ENCODE measurements around the gene OXT.
"Not testable (repeated sequence)": the region's sequence is repeated elsewhere in the genome, so short reads cannot be mapped to it uniquely, and the experiment has no call there.

The OXT gene

GRCh38 chr20:3051385-3052019, 19.9 kb upstream of the OXT start:
- no peak for DNase-seq

DNA sequence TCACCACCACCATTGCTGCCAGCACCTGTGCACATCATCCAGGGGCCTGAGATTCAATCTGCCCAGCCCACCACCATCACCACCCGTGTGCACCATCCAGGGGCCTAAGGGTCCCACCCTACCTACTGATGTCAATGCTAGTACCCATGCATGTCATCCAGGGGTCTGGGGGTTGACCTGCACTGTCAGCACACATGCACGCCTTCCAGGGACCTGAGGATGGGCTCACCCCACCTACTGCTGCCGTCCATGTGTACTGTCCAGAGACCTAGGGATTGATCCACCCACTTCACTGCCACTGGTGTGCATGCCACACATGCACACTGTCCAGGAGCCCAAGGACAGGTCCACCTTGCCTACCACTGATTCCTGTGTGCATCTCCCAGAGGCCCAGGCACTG, 11.9 kb upstream of the OXT start:
- DNase-seq: no peak

GRCh38 chr20:3064119-3064518, 7.3 kb upstream of the OXT start:
- not testable (repeated sequence) for DNase-seq

DNA sequence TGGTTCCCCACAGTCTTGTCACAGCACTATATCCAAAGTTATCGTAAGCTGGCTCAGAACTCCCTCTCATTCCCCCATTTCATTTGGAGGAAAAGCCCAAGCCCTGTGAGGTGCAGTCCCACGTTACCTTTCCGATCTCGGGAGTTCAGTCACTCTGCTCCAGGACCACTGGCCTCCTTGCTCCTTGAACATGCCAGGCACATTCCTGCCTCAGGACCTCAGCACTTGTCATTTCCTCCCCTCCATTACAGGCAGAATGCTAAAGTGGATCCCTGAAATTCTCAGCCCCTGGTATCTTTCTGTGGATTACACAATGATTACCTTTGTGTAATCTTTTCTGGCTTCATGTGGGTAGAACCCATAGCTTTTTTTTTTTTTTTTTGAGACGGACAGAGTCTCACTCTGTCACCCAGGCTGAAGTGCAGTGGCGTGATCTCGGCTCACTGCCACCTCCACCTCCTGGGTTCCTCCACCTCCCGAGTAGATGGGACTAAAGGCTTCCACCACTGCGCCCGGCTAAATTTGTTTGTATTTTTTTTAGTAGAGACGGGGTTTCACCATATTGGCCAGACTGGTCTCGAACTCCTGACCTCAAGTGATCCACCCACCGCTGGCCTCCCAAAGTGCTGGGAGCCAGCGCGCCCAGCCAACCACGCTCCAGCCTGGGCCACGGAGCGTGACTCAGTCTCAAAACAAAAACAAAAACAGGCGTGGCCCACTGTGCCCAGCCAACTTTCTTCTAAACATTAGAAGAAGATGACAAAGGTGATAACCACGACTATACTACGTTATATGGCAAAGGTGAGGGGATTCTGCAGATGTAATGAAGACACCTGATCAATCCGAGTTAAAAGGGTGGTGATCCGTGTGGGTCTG, 4.0 kb upstream of the OXT start:
- DNase-seq: no peak

GRCh38 chr20:3068075-3068474, 3.3 kb upstream of the OXT start:
- DNase-seq: no peak

GRCh38 chr20:3068986-3069900, 2.2 kb upstream of the OXT start:
- DNase-seq: no peak

- no peak for DNase-seq
Measured at GRCh38 chr20:3070725-3071124, 695 bp upstream of the OXT start.

GRCh38 chr20:3071266-3071609, 182 bp upstream of the OXT start:
- DNase-seq: no peak

GRCh38 chr20:3072530-3073250, 1.3 kb downstream of the OXT start:
- DNase-seq: no peak

- not testable (repeated sequence) for DNase-seq
Measured at GRCh38 chr20:3073251-3073643, 1.8 kb downstream of the OXT start.

- DNase-seq: no peak
Measured at GRCh38 chr20:3074812-3075211, 3.4 kb downstream of the OXT start.

- DNase-seq: not testable (repeated sequence)
Measured at GRCh38 chr20:3075315-3075714, 3.9 kb downstream of the OXT start.

DNA sequence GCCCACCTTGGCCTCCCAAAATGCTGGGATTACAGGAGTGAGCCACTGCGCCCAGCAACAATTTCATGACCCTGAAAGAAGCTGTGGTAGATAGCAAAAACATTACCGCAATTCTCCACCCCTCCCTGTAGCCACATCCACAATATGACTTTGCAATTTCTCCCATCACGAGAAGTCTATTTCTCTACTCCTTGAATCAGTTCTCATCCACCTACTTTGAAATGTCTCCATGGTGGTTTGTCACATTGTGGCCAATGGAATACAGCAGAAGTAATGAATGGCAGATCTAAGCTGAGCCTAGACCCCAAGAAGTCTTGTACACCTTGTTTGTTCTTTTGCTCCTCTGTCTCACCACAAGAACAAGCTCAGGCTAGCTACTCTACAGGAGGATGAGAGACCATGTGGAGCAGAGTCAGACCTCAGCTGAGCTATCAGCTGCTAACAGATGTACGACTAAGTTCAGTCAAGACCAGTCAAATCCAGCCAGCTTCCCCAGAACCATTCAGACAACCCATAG, 6.3 kb downstream of the OXT start:
- no peak for DNase-seq

DNA sequence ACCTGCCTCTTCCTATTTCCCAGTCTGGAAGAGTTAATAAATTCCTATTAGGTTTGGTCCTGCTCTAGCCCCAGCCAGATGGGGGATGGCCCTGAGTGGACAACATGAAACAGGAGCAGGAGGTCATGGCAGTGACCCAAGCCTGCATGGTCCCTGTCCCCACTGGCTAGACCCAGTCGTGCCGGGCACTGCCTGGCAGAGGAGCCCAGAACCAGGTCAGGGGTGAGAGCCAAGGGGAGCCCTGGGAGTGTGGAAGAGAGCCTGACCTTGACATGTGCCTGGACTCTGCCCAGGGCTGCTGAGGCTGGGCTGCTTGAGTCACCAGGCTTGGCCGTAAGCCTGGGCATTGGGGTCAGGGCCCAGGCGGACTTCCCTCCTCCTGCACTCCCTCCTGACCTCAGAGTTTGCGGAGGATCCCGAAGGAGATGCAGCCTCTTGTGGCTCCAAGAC, 9.5 kb downstream of the OXT start:
- DNase-seq: no peak

- no peak for DNase-seq
Measured at GRCh38 chr20:3081641-3082040, 10.2 kb downstream of the OXT start.

DNA sequence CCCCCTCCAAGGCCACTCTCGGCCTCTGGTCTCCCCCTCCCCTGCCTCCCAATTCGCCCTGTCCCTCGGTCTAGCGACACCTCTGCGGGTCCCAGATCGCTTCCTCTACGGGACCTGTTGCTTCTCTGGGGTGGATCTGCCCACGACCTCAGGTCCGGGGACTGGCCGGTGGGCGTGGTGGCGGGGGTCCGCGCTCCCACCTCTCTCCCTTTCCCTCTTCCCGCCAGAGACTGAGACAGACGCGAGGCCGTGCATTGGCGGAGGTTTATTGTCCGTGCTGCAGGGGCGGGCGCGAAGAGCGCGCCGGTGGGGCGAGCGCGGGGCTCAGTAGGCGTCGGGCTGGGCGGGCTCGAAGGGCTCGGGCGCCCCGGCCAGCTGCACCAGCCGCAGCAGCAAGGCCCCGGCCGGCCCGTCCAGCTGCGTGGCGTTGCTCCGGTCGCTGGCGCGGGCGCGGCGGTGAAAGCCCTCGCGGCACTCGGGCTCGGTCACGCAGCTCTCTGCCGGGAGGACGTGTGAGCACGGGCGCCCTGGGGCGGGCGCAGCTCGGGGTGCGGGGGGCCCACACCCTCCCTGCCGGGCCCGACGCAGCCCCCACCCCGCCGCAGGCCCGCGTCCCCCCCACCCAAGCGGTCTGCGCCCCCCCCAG, 11.0 kb downstream of the OXT start:
- DNase-seq: no peak

GRCh38 chr20:3082955-3083952, 11.8 kb downstream of the OXT start:
- no peak for DNase-seq

DNA sequence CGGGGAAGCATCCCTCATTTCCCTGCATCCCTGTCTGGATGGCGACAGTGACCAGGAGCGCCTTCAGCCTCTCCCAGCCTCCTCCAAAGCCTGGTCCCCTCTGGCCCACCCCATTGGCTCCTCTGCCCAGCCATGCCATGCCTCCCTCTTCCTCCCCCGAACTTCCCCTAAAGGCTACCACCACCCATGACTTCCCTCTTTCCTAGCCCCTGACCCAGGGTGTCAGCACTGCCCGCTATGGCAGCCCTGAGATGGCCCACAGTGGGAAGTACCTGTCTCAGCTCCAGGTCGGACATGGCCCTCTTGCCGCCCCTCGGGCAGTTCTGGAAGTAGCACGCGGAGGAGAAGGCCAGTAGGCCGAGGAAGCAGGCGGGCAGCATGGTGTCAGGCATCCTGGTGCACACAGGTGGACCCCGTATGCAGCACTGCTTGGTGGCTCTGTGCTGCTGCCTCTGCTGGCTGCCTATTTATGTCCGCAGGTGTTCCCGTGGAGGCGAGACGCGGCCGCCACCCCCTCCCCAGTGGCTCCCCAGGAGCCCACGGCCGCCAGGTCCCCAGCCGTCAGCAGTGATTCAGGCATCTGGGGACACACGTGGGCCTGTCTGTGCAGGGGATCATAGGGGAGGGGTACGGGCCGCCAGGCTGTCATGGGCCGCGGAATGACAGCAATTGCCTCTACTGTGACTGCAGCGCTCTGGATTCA, 13.0 kb downstream of the OXT start, which contains the start of gene AVP:
Gene AVP (minus strand): TSS at position 442 of the 703 bp plus-strand sequence. CDS start 50 bp downstream, at position 392.
- DNase-seq: no peak

GRCh38 chr20:3084986-3085360, 13.6 kb downstream of the OXT start:
- no peak for DNase-seq

DNA sequence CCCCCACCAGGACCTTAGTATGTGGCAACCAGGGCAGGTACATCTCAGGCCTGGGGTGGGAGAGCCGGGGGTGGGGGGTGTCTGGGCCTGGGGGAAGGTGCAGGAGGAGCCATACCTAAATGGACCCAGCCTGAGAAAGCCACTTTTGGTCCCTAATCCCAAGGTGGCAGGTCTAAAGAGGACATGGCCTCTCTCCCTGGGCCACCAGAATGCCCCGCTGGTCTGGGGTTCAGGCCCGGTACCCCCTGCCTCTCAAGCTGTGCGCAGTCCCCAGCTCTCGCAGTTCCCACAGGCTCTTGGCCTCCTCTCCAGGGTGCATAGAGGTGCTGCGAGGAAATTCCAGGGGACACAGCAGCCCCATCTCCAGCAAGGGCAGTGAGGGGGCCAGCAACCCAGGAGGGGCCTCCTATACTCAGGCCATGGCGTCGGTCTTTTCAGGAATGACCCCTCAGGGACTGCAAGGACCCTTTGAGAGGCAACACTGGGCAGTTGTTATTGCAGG, 14.2 kb downstream of the OXT start:
- DNase-seq: no peak
